HUDEP-2 (cell line): ENCODE measurements around the gene TNFAIP2.
A peak's percentile ranks its signal among the peaks of the same experiment; 100 is the strongest.

ENCODE experiments used
- DNase-seq, 76 experiments: peaks; one replicate each; lab custom pipeline; 2025; ENCODE audit not compliant: unreplicated experiment in 76 of 76; lab: John Stamatoyannopoulos, UW

TNFAIP2 gene

DNA sequence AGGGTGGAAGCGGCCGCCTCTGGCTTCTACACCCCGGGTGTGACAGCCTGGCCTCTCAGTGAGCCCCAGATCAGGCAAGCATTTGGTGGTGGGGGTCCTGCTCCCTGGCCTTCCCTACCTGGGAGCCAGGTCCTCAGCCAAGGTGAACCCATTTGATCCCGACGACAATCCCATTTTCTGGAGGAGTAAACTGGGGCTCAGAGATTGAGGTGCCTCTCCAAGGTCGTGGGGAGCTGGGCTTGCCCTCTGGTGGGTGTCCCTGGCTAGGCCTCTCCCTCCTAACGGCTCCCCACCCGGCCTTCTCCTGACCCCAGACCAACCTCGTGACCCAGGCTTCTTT is 31.4 kb upstream of the TNFAIP2 start:
- no peak for DNase-seq

DNA sequence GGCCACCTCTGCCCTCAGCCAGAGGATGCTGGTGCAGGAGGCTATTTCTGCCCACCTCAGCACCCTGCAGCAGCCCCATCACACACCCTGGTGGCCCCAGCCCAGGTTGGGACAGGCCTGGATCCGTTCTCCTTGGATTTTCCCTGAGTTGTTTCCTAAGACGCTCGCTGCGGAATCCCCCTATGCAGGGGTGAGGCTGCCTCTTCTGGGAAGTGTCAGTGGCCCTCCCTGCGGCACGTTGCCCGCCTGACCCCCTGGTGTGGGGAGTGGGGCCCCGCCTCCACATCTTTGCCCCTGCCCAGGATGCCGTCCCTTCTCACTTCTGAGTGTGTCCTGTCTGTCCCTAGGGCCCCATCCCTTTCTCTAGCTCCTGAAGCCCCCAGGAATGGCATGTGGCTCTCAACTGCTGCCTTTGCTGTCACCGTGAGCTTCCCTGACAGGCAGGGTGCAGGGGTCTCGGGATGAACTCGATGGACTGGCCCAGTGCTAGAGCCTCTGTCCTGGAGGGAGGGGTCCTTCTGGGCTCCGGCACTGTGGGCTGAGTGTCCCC is 29.3 kb upstream of the TNFAIP2 start:
- DNase-seq = no peak

DNA sequence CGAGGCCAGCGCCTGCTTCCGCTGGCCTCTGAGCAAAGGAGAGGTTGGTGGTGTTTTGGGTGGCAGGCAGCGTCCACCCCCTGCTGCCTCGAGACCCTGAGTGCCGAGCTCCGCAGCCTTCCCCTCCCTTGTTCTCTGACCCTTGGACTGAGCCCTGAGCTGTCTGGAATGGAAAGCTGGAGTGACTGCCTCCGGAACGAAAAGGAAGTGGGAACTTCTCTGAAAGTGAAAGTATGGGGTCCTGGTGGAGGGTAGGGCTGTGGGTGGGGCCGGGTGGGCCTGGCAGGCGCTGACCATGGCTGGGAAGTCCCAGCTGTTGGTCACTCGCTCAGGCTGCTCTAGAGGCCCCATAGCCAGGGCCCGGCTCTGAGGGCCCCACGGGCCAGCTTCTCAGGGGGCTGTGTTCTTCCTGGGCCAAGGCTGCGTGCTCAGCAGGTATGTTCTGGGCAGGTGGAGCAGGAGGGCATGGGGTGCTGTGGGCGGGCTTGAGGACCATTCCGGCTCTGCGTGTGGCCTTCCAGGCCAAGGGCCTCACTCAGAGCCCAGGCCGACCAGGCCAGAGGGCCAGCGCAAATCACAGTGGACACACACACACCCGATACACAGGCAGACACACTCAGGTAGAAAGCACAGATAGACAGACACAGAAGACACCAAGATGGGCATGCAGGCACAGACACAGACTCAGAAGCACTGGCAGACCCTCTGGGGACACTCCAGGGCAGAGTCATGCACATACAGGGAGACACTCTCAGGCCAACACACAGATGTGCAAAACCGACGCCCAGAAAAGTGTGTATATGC is 28.7 kb upstream of the TNFAIP2 start, which contains the start of gene EXOC3L4:
EXOC3L4 (plus strand) TSS at position 320 of the 804 bp plus-strand sequence. CDS start 5,495 bp downstream, outside the sequence.
- DNase-seq = no peak

DNA sequence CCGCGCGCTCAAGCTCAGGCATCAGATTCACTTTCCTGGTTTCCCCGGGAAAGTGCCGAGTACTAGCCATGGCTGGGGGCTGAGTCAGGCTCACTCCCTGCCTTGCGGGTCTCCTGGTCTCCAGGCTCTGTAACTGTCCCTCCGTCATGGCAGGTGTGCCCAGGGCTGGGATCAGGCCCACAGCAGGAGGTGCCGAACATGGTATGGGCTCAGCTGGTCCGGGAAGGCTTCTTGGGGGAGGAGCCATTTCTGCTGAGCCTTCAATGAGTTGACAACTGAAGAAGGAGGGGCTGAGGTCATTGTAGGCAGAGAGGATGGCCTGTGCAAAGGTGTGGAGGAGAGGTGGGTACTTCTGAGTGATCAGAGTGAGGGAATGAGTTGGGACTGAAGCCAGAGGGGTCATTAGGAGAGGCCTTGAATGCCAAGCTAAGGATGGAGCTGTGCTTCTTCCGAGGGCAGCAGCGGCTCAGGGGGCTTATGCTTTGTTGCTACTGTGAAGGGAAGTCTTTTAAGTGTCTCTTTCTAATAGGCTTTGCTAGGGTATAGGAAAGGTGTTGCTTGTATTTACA is 28.0 kb upstream of the TNFAIP2 start:
- DNase-seq = no peak

DNA sequence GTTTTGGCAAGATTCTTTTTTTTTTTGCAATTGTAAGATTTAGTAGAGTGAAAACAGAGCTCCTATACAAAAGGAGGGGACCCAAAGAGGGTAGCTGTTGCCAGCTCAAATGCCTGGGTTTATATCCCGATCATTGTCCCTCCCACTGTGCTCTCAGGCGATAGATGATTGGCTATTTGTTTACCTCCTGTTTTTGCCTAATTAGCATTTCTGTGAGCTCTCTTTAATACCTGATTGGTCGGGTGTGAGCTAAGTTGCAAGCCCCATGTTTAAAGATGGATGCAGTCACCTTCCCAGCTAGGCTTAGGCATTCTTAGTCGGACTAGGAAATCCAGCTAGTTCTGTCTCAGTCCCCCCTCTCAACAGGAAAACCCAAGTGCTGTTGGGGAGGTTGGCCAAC is 26.9 kb upstream of the TNFAIP2 start:
- no peak for DNase-seq

DNA sequence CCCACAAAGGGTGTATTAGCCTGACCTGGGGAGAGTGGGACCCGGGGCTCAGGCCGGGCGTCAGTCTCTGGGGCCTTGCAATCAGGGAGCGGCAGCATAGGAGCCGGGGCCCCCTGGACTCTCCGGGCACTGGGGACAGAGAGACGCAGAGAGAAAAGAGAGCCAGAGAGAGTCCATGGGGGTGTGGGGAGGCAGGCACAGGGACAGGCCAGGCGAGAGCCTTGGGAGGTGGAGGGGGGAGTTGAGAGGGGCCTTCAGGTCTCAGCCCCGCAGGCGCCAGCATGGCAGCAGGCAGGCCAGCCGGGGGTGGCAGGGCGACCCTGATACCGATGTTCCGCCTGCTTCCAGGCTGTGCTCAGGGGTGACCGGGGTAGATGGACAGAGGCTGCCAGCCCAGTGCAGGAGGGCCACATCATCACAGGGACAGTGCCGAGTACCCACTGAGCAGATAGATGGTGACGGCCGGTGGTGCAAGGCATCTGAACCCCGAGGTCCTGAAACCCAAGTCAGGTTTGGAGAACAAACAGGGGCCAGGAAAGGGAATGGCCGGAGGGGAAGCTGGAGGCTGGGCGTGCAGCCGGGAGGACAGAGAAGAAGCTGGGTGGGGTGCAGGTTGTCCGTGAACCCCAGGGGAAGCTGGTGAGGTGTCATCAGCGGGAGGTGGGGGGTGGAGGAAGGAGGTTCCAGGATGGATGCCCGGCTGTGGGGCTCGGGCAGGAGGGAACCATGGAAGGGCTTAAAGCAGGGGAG is 25.8 kb upstream of the TNFAIP2 start:
- DNase-seq = no peak

DNA sequence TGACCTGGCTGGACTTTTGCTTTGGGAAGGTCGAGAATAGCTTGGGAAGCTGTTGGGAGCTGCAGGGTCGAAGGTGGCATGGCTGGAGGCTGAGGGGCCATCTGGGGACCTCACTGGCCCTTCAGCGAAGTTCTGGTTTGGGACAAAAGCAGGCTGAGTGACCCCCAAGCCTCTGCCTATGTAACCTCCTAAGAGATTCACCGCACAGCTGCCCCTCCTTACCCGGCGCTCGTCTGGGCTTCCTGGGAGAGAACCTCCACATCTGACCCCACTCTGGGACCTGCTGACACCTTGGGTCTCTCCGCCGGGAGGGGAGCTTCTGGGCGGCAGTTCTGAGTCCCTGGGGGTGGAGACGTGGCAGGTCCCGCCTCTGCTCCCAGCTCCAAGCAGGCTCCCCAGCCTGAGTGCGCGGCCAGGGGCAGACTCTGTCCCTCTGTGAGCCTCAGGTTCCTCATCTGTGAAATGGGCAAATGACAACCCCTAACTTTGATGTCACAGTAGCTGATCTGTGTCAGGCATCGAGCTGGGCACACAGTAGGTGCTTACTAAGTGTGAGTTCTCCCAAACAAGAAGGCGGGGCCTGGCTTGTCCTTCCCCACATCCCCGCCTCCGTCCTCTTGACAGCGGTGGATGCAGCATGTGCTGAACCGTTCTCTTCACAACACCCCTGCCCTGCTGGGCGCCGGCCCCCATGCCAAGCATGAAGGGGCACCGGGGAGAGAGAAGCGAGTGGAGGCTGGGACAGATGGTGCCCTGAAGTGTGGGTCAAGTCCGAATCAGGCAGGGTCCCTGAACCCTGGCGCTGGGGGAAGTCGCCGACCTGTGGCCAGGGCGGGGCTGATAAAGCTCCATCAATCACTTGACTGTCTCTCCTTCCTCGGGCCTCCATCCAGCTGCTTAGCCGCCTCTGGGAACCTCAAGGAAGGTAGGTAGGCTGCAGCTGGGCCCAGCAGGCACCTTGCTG is 25.0 kb upstream of the TNFAIP2 start:
- DNase-seq = no peak

DNA sequence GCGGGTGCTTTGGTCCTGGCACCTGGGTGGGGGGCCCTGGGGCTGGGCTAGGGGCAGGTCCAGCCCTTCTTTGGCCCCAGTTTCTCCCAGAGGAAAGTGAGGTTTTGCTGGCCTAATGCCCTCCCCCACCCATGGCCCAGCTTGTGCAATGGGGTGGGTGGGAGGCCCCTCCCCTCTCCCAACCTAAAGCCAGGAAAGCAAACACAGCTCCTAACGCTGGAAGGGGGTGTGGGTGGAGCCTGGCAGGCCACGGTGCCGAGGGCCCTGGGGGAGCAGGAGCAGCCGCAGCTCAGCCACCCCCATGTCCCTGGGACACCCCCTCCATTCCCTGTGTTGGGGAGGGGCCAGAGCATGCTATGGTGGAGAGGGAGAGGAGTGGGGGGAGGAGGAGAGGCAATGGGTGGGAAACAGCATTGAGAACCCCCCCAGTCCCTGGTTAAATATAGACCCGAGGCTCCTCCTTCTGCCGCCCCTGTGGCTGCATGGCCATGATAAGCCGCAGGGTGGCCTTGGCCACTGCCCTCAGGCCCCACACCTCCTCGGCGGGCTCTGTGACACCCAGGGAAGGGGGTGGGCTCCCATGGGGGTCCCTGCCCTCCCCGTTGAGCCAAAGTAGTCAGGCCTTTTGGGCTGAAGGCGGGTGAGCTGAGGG is 24.1 kb upstream of the TNFAIP2 start:
- peak in 6 of 76 experiments; percentile 15 to 43 (median 24) for DNase-seq

DNA sequence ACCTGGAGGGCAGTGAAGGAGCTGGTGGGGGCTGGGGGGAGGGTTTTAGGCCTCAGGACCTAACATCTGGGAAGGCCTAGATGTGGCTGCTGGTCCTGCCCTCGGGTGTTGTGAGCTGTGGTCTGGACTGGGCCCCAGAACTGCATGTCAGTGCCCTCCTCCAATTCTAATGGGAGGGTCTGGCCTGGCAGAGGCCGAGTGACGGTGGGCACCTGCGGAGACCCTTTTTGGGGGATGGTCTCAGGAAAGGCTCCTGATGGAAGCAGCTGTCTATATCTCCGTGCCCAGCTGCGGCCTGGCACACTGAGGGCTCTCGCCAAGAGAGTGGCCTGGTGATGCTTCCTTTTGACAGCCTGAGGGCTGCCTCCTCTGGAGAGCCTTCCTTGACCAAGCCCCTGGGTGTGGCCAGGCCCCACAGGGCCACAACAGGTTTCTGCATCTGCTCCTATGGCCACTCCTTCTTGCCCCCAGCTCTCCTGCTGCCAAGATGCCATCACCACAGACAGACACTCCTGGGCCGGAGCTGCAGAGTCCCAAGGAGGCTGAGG is 23.5 kb upstream of the TNFAIP2 start:
- DNase-seq = no peak

DNA sequence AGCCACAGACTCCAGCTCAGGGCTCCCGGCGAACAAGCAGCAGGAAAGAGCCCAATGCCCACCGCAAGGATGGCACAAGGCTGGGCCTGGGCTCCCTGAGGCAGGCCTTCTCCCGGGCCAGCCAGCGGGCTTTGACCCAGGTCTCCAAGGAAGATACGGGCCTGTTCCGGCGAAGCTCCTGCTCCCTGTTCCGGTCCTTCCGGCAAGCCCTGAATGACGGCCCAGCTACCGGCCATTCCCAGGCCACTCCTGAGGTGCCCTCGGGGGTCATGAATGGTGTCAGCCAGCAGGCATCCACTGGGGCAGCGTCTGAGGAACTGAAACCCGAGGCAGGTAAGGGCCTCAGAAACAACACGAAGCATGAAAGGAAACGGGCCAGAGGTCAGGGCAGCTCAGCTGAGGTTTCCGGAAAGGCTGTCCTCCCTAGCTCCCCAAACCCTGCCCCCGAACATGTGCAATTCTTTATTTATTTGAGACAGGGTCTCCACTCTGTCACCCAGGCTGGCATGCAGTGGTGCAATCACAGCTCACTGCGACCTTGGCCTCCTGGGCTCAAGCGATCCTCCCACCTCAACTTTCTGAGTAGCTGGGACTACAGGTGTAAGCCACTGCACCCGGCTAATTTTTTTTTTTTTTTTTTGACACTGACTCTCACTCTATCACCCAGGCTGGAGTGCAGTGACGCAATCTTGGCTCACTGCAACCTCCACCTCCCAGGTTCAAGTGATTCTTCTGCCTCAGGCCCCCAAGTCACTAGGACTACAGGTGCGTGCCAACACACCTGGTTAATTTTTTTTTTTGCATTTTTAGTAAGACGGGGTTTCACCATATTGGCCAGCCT is 22.8 kb upstream of the TNFAIP2 start:
- no peak for DNase-seq

DNA sequence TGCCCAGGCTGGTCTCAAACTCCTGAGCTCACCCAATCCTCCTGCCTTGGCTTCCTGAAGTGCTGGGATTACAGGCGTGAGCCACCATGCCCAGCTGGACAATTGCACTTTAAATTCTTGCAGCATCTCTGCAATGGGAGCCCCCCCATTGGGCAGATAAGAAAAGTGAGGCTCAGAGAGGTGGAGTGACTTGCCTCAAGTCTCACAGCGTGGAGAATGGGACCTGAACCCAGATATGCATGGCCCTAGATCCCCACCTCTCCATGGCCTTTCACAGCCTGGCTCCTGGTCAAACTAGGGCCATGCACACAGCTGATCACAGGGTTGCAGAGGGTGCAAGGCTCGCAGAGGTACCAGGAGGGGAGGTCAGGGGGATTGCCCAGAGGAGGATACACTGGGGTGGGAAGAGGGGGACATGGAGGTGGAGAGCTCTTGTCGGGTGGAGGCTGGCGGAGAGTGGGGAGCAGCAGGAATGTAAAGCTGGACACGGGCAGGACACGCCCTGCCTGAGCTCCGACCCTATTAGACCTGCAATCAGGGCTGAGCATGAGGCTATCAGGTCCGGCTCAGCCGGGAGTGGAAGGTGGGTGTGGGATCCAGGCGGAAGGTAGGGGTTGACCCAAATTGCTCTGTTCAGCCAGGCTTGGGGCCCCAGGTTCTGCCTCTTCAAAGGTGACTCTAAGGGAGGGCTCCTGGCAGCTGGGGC is 21.9 kb upstream of the TNFAIP2 start:
- DNase-seq = no peak

DNA sequence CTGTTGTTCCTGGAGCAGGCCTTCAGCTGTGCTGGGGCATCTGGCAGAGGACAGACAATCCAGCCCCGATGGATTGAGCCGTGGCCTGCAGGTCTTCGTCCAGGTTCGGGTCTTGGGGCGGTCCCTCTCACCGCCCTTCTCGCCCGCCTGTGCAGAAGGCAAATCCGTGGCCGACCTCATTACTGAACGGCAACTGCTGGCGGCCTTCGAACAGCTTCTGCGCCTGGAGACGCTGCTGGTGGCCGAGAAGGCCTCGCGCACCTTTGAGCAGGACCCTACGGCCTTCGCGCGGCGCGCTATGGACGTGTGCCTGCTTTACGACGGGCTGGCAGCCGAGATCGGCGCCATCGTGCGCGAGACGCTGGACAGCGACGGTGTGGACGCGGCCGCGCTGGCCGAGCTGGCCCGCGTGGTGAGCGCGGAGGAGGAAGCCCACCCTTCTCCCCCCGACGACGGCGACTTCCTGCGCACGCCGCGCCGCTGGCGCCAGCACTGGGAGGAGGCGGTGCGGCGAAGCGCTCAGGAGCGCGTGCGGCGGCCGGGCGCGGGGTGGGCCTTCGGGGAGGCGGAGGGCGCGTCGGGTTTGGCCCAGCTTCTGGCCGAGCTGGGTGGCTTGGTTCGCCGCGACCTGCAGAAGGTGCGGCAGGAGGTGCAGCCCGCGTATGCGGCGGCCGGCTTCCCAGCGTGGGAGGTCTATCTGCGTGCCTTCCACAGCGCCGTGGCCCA is 21.1 kb upstream of the TNFAIP2 start:
- no peak for DNase-seq

DNA sequence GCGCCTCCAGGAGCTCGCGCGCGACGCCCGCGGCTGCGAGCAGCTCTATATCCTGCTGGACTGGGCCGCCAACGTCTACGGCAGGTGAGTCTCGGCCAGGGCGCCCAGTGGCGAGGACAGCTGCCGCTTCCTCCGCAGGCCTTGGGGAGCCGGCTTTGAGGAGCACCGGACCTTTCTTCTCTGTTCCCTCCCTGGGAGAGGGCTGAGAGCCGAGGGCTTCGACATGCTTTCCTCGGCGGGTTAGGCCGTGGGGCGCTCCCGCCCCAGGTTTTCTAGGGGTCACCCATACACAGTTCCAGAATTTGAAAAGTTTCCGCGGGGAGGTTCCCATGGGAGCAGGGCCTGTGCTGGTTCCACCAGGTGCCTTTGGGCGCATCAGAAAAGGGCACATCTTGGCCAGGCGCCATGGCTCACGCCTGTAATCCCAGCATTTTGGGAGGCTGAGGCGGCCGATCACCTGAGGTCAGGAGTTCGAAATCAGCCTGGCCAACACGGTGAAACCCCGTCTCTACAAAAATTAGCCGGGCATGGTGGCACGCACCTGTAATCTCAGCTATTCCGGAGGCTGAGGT is 20.5 kb upstream of the TNFAIP2 start:
- no peak for DNase-seq

DNA sequence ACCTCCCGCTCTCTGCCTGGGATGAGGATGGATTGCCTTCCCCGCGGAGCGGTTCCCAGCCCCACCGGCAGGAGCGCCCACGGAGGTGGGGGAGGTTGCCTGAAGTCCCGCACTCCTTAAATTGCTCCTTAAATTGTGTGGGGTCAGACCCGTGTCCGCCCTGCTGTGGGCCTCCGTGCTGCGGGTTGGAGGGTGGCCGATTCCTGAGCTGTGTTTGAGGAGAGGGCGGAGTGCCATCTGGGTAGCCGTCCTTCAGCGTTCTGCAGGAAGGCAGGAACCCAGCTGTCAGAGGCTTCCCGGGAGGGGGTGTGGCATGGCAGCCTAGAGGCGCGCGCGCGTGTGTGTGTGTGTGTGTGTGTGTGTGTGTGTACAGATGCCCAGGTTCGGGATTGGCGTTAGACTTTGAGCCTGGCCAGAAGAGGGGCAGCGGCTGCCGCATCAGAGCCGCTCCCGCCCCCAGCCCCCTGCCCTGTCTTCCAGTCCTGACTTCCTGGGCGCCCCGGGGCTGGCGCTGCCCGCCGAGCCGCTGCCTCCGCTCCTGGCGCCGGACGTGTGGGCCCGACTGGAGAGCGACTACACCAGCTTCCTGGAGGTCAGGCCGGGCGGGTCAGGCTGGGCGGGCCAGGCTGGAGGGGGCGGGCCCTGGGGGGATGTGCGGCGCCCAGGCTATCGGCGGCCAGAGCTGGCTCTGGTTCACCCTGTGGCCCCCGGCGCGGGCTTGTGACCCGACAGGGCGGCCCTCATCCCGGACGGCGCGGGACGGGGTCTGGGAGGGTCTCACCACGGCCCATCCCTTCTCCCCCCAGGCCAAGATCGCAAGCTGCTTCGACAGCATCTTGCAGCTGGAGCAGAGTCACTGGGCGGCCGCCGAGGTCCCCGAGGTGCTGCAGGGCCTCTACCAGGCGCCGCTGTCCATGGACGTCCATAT is 19.5 kb upstream of the TNFAIP2 start:
- peak in 18 of 76 experiments; percentile 3 to 30 (median 16) for DNase-seq

DNA sequence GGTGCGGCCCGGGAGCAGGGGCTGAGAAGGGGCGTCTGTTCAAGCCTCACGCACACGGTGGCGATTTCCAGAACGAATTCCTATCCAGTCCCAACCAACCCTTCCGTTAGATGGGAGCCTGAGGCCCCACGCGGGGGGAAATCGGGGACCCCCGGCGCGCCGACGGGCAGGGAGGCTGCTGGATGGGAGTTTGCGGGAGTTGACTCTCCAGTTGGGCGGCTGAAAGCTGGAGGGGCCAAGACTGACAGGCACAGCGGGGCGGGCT is 18.9 kb upstream of the TNFAIP2 start:
- no peak for DNase-seq
